ENCODE measurements around the gene UBE2F. TPM values are rescaled to one million over a fixed set of nuclear protein-coding genes. Genes with fewer than 3 reads are reported as not detected.
A peak's percentile ranks its signal among the peaks of the same experiment; 100 is the strongest.

Gene UBE2F
- total and polyA plus RNA-seq, 2 of the 13 experiments (the other 11 are each of a cell fraction or from before 2014, with no cell fraction given): 35.4 to 73.1 TPM

- TF ChIP-seq SALL1 (CRISPR knock-in tag; IDR thresholded peaks at IDR 0.05) (peak; percentile 78), SMAD9 (CRISPR knock-in tag; IDR thresholded peaks at IDR 0.05) (peak; percentile 64; the same call in 1 of the 2 replicates), REXO4 (CRISPR knock-in tag; IDR thresholded peaks at IDR 0.05; ENCODE audit: borderline replicate concordance) (no peak), SIX1 (CRISPR knock-in tag; IDR thresholded peaks at IDR 0.05; ENCODE audit: borderline replicate concordance) (no peak), ZNF362 (CRISPR knock-in tag; IDR thresholded peaks at IDR 0.05; ENCODE audit: borderline replicate concordance) (peak; percentile 100), ZKSCAN5 (CRISPR knock-in tag; IDR thresholded peaks at IDR 0.05) (no peak), WIZ (CRISPR knock-in tag; IDR thresholded peaks at IDR 0.05) (peak; percentile 77; the same call in 1 of the 2 replicates), FUBP1 (CRISPR knock-in tag; IDR thresholded peaks at IDR 0.05; ENCODE audit: borderline replicate concordance) (no peak), ARID5B (CRISPR knock-in tag; IDR thresholded peaks at IDR 0.05) (peak; percentile 72; the same call in 1 of the 2 replicates), RARG (CRISPR knock-in tag; IDR thresholded peaks at IDR 0.05; ENCODE audit: low read depth) (no peak)
- TF ChIP-seq, protein P1, sequence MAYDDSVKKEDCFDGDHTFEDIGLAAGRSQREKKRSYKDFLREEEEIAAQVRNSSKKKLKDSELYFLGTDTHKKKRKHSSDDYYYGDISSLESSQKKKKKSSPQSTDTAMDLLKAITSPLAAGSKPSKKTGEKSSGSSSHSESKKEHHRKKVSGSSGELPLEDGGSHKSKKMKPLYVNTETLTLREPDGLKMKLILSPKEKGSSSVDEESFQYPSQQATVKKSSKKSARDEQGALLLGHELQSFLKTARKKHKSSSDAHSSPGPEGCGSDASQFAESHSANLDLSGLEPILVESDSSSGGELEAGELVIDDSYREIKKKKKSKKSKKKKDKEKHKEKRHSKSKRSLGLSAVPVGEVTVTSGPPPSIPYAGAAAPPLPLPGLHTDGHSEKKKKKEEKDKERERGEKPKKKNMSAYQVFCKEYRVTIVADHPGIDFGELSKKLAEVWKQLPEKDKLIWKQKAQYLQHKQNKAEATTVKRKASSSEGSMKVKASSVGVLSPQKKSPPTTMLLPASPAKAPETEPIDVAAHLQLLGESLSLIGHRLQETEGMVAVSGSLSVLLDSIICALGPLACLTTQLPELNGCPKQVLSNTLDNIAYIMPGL (CRISPR knock-in tag; IDR thresholded peaks at IDR 0.05; ENCODE audit: borderline replicate concordance in 1 of 2, low read depth in 1 of 2): peak in 1 of 2 experiments; percentile 16; a peak in 1 of 4 replicates
- TF ChIP-seq, protein P2, sequence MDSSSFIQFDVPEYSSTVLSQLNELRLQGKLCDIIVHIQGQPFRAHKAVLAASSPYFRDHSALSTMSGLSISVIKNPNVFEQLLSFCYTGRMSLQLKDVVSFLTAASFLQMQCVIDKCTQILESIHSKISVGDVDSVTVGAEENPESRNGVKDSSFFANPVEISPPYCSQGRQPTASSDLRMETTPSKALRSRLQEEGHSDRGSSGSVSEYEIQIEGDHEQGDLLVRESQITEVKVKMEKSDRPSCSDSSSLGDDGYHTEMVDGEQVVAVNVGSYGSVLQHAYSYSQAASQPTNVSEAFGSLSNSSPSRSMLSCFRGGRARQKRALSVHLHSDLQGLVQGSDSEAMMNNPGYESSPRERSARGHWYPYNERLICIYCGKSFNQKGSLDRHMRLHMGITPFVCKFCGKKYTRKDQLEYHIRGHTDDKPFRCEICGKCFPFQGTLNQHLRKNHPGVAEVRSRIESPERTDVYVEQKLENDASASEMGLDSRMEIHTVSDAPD (CRISPR knock-in tag; IDR thresholded peaks at IDR 0.05): no peak
- TF ChIP-seq, protein P3, sequence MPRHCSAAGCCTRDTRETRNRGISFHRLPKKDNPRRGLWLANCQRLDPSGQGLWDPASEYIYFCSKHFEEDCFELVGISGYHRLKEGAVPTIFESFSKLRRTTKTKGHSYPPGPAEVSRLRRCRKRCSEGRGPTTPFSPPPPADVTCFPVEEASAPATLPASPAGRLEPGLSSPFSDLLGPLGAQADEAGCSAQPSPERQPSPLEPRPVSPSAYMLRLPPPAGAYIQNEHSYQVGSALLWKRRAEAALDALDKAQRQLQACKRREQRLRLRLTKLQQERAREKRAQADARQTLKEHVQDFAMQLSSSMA (CRISPR knock-in tag; IDR thresholded peaks at IDR 0.05): 0 out of 2 replicates have a peak, but pooled peaks have one; percentile 30
- TF ChIP-seq, protein P4, sequence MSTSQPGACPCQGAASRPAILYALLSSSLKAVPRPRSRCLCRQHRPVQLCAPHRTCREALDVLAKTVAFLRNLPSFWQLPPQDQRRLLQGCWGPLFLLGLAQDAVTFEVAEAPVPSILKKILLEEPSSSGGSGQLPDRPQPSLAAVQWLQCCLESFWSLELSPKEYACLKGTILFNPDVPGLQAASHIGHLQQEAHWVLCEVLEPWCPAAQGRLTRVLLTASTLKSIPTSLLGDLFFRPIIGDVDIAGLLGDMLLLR (CRISPR knock-in tag; IDR thresholded peaks at IDR 0.05): peak; percentile 44; the same call in 1 of the 2 replicates
These were observed at the start of gene UBE2F (continued) for GRCh38 chr2:237966565-237967462.
